Stimulated activated CD8-positive, alpha-beta memory T cell treated with anti-CD3 and anti-CD28 coated beads, Interleukin-7, amount 100 ng/mL, for 1 hour (primary cell): ENCODE data around the gene CCDC170.

Experiments used
- DNase-seq, 2 donors: peaks; one replicate each; pipeline ENCODE4 v3.0.0-alpha.2; 2020; ENCODE audit warnings: low read depth in 2 of 2

CCDC170 gene

DNA sequence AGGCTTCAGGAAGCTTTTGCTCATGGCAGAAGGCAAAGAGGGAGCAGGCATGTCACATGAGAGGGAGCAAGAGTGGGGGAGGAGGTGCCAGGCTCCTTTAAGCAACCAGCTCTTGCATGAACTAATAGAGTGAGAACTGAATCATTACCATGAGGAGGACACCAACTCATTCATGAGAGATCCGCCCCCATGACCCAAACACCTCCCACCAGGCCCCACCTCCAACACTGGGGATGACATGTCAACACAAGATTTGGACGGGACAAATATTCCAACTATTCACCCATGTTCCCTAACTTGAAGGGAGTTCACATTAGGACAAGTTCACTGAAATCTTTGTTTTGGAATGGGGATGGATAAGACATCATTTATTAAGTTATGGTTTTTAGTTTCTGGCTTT lies 158.5 kb downstream of the CCDC170 start:
- no peak for DNase-seq

DNA sequence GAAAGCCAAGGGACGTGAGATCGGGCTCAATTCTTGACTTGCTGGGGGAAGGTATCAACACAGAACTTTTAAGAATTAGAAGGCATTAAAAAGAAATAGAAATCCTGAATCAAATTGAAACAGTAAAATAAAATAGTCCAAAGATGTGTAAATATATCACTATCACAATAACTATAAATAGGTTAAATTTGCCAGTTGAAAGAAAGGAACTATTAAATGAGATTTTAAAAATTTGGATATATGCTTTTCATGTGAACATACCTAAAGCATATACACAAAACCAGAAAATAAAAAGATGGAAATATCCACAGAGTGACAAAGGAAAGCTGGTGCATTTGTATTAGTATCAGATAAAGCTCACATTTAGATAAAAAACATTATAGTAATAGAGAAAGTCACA lies 161.3 kb downstream of the CCDC170 start:
- no peak for DNase-seq

- DNase-seq = no peak
Measured at GRCh38 chr6:151656392-151656791, 162.6 kb downstream of the CCDC170 start.

GRCh38 chr6:151658091-151658490 lies 164.3 kb downstream of the CCDC170 start:
- DNase-seq = no peak

DNA sequence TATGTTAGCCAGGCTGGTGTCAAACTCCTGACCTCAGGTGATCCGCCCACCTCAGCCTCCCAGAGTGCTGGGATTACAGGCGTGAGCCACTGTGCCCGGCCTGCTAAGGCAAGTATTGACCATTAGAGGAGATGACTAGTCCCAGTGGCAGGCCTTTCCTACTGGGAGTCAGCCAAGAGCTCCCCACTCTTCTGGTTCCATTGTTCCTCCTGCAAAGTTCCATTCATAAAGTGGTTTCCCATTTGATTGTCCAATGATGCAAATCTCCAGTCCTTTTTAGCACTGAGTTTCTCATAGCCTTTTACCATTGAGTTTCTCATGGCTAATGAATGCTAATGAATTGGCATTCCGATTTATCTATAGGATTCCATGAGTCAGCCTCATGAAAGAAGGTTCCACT lies 165.4 kb downstream of the CCDC170 start:
- no peak for DNase-seq

- DNase-seq = no peak
Measured at GRCh38 chr6:151661509-151661908, 167.7 kb downstream of the CCDC170 start.

- no peak for DNase-seq
Measured at GRCh38 chr6:151661928-151662327, 168.1 kb downstream of the CCDC170 start.

DNA sequence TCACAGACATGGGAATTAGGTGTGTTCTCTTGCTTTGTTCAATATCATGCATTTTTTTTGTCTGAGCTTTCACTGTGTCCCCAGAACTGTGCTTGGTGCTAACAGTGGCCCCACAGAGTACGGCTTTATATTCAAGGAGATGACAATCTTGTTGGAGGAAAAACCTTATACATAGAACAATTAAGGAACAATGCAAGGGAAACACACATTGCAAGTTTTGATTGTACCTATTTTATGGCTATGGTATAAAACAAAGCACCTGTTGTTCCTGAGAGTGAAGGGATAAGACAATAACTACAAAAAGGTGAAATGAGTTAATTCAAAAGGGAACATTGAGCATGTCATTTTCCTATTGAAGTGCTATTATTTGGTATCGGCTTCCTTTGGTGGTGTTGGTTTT lies 169.7 kb downstream of the CCDC170 start:
- no peak for DNase-seq

- DNase-seq = no peak
Measured at GRCh38 chr6:151664390-151664789, 170.6 kb downstream of the CCDC170 start.

DNA sequence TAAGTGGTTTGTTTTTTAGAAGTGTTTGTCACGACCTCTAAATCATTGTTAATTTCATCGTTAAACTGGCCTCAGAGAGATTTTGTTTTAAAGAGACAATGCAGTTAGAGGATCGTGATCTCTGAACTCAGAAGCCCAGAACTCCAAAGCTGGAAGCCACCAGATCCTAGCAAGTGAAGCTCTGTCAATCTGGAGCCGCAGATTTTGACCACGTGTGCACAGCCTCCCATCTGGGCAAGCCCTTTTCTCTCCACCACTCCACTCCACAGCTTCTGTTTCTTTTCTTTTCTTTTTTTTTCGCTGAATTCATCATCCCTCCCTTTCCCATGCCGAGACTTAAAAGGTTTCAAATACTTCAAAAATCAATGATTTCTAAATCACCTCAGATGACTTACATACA lies 171.5 kb downstream of the CCDC170 start:
- DNase-seq = no peak

DNA sequence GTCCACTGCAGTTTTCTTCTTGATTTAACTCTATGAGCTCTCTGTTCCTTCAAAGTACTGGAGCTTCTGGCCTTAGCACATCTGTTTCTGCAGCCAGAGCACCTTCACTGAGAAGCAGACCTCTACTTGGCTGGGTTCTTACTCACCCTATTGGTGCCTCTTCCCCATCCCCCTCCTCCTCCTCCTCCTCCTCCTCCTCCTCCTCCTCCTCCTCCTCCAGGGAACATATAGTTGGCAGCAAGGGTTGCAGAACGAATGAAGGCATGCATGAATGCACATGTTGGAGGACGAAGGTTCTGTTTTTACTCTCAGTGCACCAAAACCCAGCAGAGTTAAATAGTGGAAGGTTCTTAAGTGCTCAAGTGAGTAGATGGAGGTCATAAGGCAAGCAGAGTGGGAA lies 172.7 kb downstream of the CCDC170 start:
- DNase-seq = no peak

- DNase-seq = no peak
Measured at GRCh38 chr6:151669208-151669560, 175.4 kb downstream of the CCDC170 start.

GRCh38 chr6:151670116-151670515 lies 176.3 kb downstream of the CCDC170 start:
- no peak for DNase-seq
